CD14-positive monocyte (primary cell): ENCODE measurements around the gene FGFRL1. TPM values are rescaled to one million over a fixed set of nuclear protein-coding genes. Genes with fewer than 3 reads are reported as not detected.

Source experiments
- DNase-seq, 3 donors: peaks; one replicate each; pipeline ENCODE4 v3.0.0-alpha.2; 2011 to 2022
- H2AFZ ChIP-seq: 2 replicates; pipeline ENCODE4 v1.6.0; 2012; ENCODE audit warnings: mild to moderate bottlenecking, low read depth, low read length, inconsistent platforms; ENCODE audit not compliant: insufficient read depth, poor library complexity, severe bottlenecking
- H3K27ac ChIP-seq, 2 donors: 1 replicate in 1 of 2; 2 replicates in 1 of 2; pipeline ENCODE4 v1.5.1; 2012 to 2013; ENCODE audit warnings: low read length in 2 of 2, control low read depth in 1 of 2, inconsistent platforms in 1 of 2, low read depth in 1 of 2, mild to moderate bottlenecking in 1 of 2
- H3K27me3 ChIP-seq, 2 donors: one replicate each; pipeline versions ENCODE4 v1.6.0 to v1.6.1; 2011 to 2013; ENCODE audit warnings: low read length in 2 of 2; ENCODE audit not compliant: control insufficient read depth in 2 of 2, insufficient read depth in 2 of 2
- H3K36me3 ChIP-seq, 2 donors: replicated peaks in 1 of 2; 1 replicate in 1 of 2; 2 replicates in 1 of 2; pipeline versions ENCODE4 v1.5.1 to v1.6.1; 2012 to 2013; ENCODE audit warnings: low read length in 2 of 2, control low read depth in 1 of 2, inconsistent platforms in 1 of 2, mild to moderate bottlenecking in 1 of 2; ENCODE audit not compliant: insufficient read depth in 2 of 2, control insufficient read depth in 1 of 2
- H3K4me1 ChIP-seq, 2 donors: 1 replicate in 1 of 2; 2 replicates in 1 of 2; pipeline versions ENCODE4 v1.5.1 to v1.6.1; 2012 to 2013; ENCODE audit warnings: low read length in 2 of 2, control low read depth in 1 of 2, inconsistent platforms in 1 of 2, mild to moderate bottlenecking in 1 of 2, moderate library complexity in 1 of 2; ENCODE audit not compliant: insufficient read depth in 2 of 2, control insufficient read depth in 1 of 2
- H3K4me2 ChIP-seq: replicated peaks from 2 replicates; pipeline ENCODE3; 2012; ENCODE audit warnings: low read length, moderate library complexity, mild to moderate bottlenecking; ENCODE audit not compliant: poor library complexity, severe bottlenecking; ENCODE audit errors: extremely low read depth
- H3K4me3 ChIP-seq, 3 experiments: fragments of 200-600 bp in 1 of 3; sonication (generic) in 1 of 3; replicated peaks in 1 of 3; 1 replicate in 2 of 3; 2 replicates in 1 of 3; pipeline ENCODE4 v1.5.1; 2011 to 2013; ENCODE audit warnings: low read length in 3 of 3, mild to moderate bottlenecking in 3 of 3, control low read depth in 2 of 3, low read depth in 2 of 3, inconsistent platforms in 1 of 3, moderate library complexity in 1 of 3
- H3K79me2 ChIP-seq: 2 replicates; pipeline ENCODE4 v1.6.0; 2012; ENCODE audit warnings: mild to moderate bottlenecking, control low read depth, inconsistent platforms, low read length, moderate library complexity; ENCODE audit not compliant: insufficient read depth
- H3K9ac ChIP-seq: 2 replicates; pipeline ENCODE4 v1.6.0; 2017; ENCODE audit warnings: low read length, mild to moderate bottlenecking; ENCODE audit not compliant: insufficient read depth, poor library complexity, severe bottlenecking
- H3K9me3 ChIP-seq, 2 donors: replicated peaks in 1 of 2; 1 replicate in 1 of 2; 2 replicates in 1 of 2; pipeline versions ENCODE4 v1.5.1 to v1.6.1; 2012 to 2013; ENCODE audit warnings: low read length in 2 of 2, control low read depth in 1 of 2; ENCODE audit not compliant: control insufficient read depth in 1 of 2, insufficient read depth in 1 of 2
- H4K20me1 ChIP-seq: 2 replicates; pipeline ENCODE4 v1.6.0; 2012; ENCODE audit warnings: mild to moderate bottlenecking, low read length, control low read depth, moderate library complexity; ENCODE audit not compliant: insufficient read depth
- H3K27ac Mint-ChIP-seq, 7 donors: one replicate each; pipeline ENCODE4 v1.8.0; 2020; ENCODE audit warnings: mild to moderate bottlenecking in 7 of 7, mixed read lengths in 7 of 7, moderate library complexity in 6 of 7, inconsistent platforms in 2 of 7
- H3K27me3 Mint-ChIP-seq, 3 donors: one replicate each; pipeline ENCODE4 v1.8.0; 2021 to 2022; ENCODE audit warnings: low read depth in 3 of 3, mild to moderate bottlenecking in 3 of 3, mixed read lengths in 3 of 3, moderate library complexity in 3 of 3, inconsistent platforms in 1 of 3
- H3K36me3 Mint-ChIP-seq, 2 donors: one replicate each; pipeline ENCODE4 v1.8.0; 2020; ENCODE audit warnings: mixed read lengths in 2 of 2, inconsistent platforms in 1 of 2, mild to moderate bottlenecking in 1 of 2
- H3K4me1 Mint-ChIP-seq: one replicate; pipeline ENCODE4 v1.8.0; 2020; ENCODE audit warnings: mild to moderate bottlenecking, mixed read lengths
- H3K4me3 Mint-ChIP-seq, 2 donors: one replicate each; pipeline ENCODE4 v1.8.0; 2020; ENCODE audit warnings: mild to moderate bottlenecking in 2 of 2, mixed read lengths in 2 of 2, moderate library complexity in 1 of 2
- H3K9me3 Mint-ChIP-seq, 7 donors: one replicate each; pipeline ENCODE4 v1.8.0; 2020 to 2022; ENCODE audit warnings: mixed read lengths in 7 of 7, mild to moderate bottlenecking in 6 of 7, moderate library complexity in 6 of 7, inconsistent platforms in 2 of 7
- CTCF ChIP-seq: fragments of 200-600 bp; IDR thresholded peaks from one replicate; pipeline ENCODE4 v1.8.0; 2022; ENCODE audit warnings: antibody characterized with exemption, mild to moderate bottlenecking
- WGBS: methylation state at CpG from one replicate; pipeline ENCODE4 v1.1.5; 2013; ENCODE audit warnings: missing lambda C conversion rate; ENCODE audit not compliant: insufficient coverage; 5-methylcytosine and 5-hydroxymethylcytosine counted together
- intact Hi-C, 2 donors: fragments of 100-400 bp; cut with micrococcal nuclease; formaldehyde crosslinking; loops; one replicate each; pipeline versions ENCODE4 v1.15.0 to v1.15.1; 2023
- polyA plus RNA-seq, 3 donors: library from polyadenylated mRNA; depleted of rRNA in 1 of 3; unstranded in 2 of 3; stranded (reverse) in 1 of 3; fragments of 300-500 nt in 2 of 3; fragments of >200 nt in 1 of 3; fragmentation: Illumina TruSeq in 2 of 3; gene quantifications; 1 replicate in 2 of 3; 2 replicates in 1 of 3; pipeline ENCODE4 v1.2.3, GENCODE V29; 2012 to 2021

Gene FGFRL1
- polyA plus RNA-seq, 3 donors: 0.17 to 77.7 (median 0.28) TPM

GRCh38 chr4:1032861-1033260, 21.4 kb downstream of the FGFRL1 start:
- Mint-ChIP-seq H3K9me3 (no peaks in the 10 kb centered on the region), H3K4me1 (no peaks in the 10 kb centered on the region), H3K4me3 (no peak overlapping the region), H3K27ac (no peak overlapping the region), H3K36me3 (no peaks in the 10 kb centered on the region), H3K27me3 (peaks cover 4 to 17% (median 5%) of the 10 kb centered on the region in 3 donors)
- H3K9me3 ChIP-seq: no peaks in the 10 kb centered on the region
- no peak for DNase-seq
- H3K4me1 ChIP-seq: no peaks in the 10 kb centered on the region
- no peaks in the 10 kb centered on the region for H4K20me1 ChIP-seq
- no peak overlapping the region for H2AFZ ChIP-seq
- H3K27ac ChIP-seq: no peak overlapping the region
- 94% methylated on average over 8 of the region's 10 CpGs for WGBS
- H3K79me2 ChIP-seq: no peaks in the 10 kb centered on the region
- TF ChIP-seq CTCF: no peak
- no peak overlapping the region for H3K9ac ChIP-seq
- H3K36me3 ChIP-seq: no peaks in the 10 kb centered on the region
- no peak overlapping the region for H3K4me3 ChIP-seq
- intact Hi-C loops: no loop called here
- H3K27me3 ChIP-seq: no peaks in the 10 kb centered on the region
- H3K4me2 ChIP-seq: no peak overlapping the region

- Histone ChIP-seq H3K4me1 (no peaks in the 10 kb centered on the region), H3K36me3 (no peaks in the 10 kb centered on the region), H3K79me2 (no peaks in the 10 kb centered on the region), H3K4me2 (no peak overlapping the region), H3K9ac (no peak overlapping the region), H3K4me3 (no peak overlapping the region), H3K27me3 (no peaks in the 10 kb centered on the region), H3K9me3 (no peaks in the 10 kb centered on the region), H4K20me1 (no peaks in the 10 kb centered on the region), H3K27ac (no peak overlapping the region), H2AFZ (no peak overlapping the region)
- no peak for TF ChIP-seq CTCF
- Mint-ChIP-seq H3K4me1 (no peaks in the 10 kb centered on the region), H3K9me3 (no peaks in the 10 kb centered on the region), H3K36me3 (no peaks in the 10 kb centered on the region), H3K4me3 (no peak overlapping the region), H3K27ac (no peak overlapping the region), H3K27me3 (peaks cover 4 to 17% (median 5%) of the 10 kb centered on the region in 3 donors)
- WGBS: 89% methylated on average over 29 of the region's 35 CpGs
- DNase-seq: no peak
- intact Hi-C loops: no loop called here
These were observed 22.6 kb downstream of the FGFRL1 start for GRCh38 chr4:1033840-1034551.
